T-helper 1 cell treated with Interleukin-12 subunit alpha and Interleukin-12 subunit beta and Interleukin-4 antibody, amounts not matched to agents 30 μg/mL and 1 μg/mL, for 36 hours (primary cell): Measurements from ENCODE around the gene GM2A.
"Not testable (repeated sequence)": the region's sequence is repeated elsewhere in the genome, so short reads cannot be mapped to it uniquely, and the experiment has no call there.

ENCODE experiments used
- H3K27ac Mint-ChIP-seq: one replicate; pipeline ENCODE4 v1.8.0; 2021; ENCODE audit warnings: mild to moderate bottlenecking, mixed read lengths
- H3K27me3 Mint-ChIP-seq: one replicate; pipeline ENCODE4 v1.8.0; 2021; ENCODE audit warnings: low read depth, mixed read lengths
- H3K36me3 Mint-ChIP-seq: one replicate; pipeline ENCODE4 v1.8.0; 2021; ENCODE audit warnings: low read depth, mixed read lengths
- H3K4me1 Mint-ChIP-seq: one replicate; pipeline ENCODE4 v1.8.0; 2021; ENCODE audit warnings: low read depth, mixed read lengths
- H3K4me3 Mint-ChIP-seq: one replicate; pipeline ENCODE4 v1.8.0; 2021; ENCODE audit warnings: mild to moderate bottlenecking, moderate library complexity, mixed read lengths
- H3K9me3 Mint-ChIP-seq: one replicate; pipeline ENCODE4 v1.8.0; 2021; ENCODE audit warnings: mixed read lengths

Gene GM2A

GRCh38 chr5:151251621-151252020, 1.4 kb upstream of the GM2A start:
- no peaks in the 10 kb centered on the region for H3K27me3 Mint-ChIP-seq
- H3K36me3 Mint-ChIP-seq, result peaks cover 2% of the 10 kb centered on the region
- no peaks in the 10 kb centered on the region for H3K9me3 Mint-ChIP-seq
- H3K27ac Mint-ChIP-seq, result peak overlapping the region; percentile 90
- H3K4me1 Mint-ChIP-seq, result peaks cover 30% of the 10 kb centered on the region
- H3K4me3 Mint-ChIP-seq, result peak overlapping the region; percentile 60

- H3K4me1 Mint-ChIP-seq, result peaks cover 30% of the 10 kb centered on the region
- no peaks in the 10 kb centered on the region for H3K9me3 Mint-ChIP-seq
- H3K4me3 Mint-ChIP-seq, result peak overlapping the region; percentile 88
- H3K36me3 Mint-ChIP-seq, result peaks cover 2% of the 10 kb centered on the region
- H3K27me3 Mint-ChIP-seq, result no peaks in the 10 kb centered on the region
- peak overlapping the region; percentile 90 for H3K27ac Mint-ChIP-seq
Measured at GRCh38 chr5:151253605-151253950, 593 bp downstream of the GM2A start.

- no peak overlapping the region for H3K27ac Mint-ChIP-seq
- H3K4me1 Mint-ChIP-seq, result peaks cover 32% of the 10 kb centered on the region
- peaks cover 2% of the 10 kb centered on the region for H3K36me3 Mint-ChIP-seq
- H3K27me3 Mint-ChIP-seq, result no peaks in the 10 kb centered on the region
- no peak overlapping the region for H3K4me3 Mint-ChIP-seq
- H3K9me3 Mint-ChIP-seq, result no peaks in the 10 kb centered on the region
Measured at GRCh38 chr5:151254556-151254955, 1.6 kb downstream of the GM2A start.

GRCh38 chr5:151254990-151255389, 2.0 kb downstream of the GM2A start:
- peaks cover 32% of the 10 kb centered on the region for H3K4me1 Mint-ChIP-seq
- not testable (repeated sequence) for H3K9me3 Mint-ChIP-seq, H3K27ac Mint-ChIP-seq, H3K4me3 Mint-ChIP-seq, H3K27me3 Mint-ChIP-seq, H3K36me3 Mint-ChIP-seq

GRCh38 chr5:151255621-151256286, 2.8 kb downstream of the GM2A start:
- peaks cover 28% of the 10 kb centered on the region for H3K4me1 Mint-ChIP-seq
- H3K27ac Mint-ChIP-seq, result no peak overlapping the region

GRCh38 chr5:151257731-151258181, 4.8 kb downstream of the GM2A start:
- Mint-ChIP-seq H3K36me3 (peaks cover 7% of the 10 kb centered on the region), H3K4me3 (no peak overlapping the region), H3K4me1 (peaks cover 19% of the 10 kb centered on the region), H3K9me3 (no peaks in the 10 kb centered on the region), H3K27me3 (no peaks in the 10 kb centered on the region), H3K27ac (no peak overlapping the region)

More at GRCh38 chr5:151255621-151256286, 2.8 kb downstream of the GM2A start:
- H3K36me3 Mint-ChIP-seq, result no peaks in the 10 kb centered on the region
- H3K27me3 Mint-ChIP-seq, result no peaks in the 10 kb centered on the region
- H3K4me3 Mint-ChIP-seq, result no peak overlapping the region
- H3K9me3 Mint-ChIP-seq, result no peaks in the 10 kb centered on the region

- Mint-ChIP-seq H3K9me3 (no peaks in the 10 kb centered on the region), H3K4me3 (no peak overlapping the region)
Measured at GRCh38 chr5:151258201-151258611, 5.2 kb downstream of the GM2A start.

GRCh38 chr5:151258816-151259215, 5.8 kb downstream of the GM2A start:
- Mint-ChIP-seq H3K27me3 (no peaks in the 10 kb centered on the region), H3K4me3 (no peak overlapping the region), H3K27ac (no peak overlapping the region), H3K4me1 (peaks cover 17% of the 10 kb centered on the region), H3K9me3 (no peaks in the 10 kb centered on the region), H3K36me3 (peaks cover 10% of the 10 kb centered on the region)

More at GRCh38 chr5:151258201-151258611, 5.2 kb downstream of the GM2A start:
- peaks cover 18% of the 10 kb centered on the region for H3K4me1 Mint-ChIP-seq
- H3K36me3 Mint-ChIP-seq, result peaks cover 7% of the 10 kb centered on the region
- no peaks in the 10 kb centered on the region for H3K27me3 Mint-ChIP-seq
- H3K27ac Mint-ChIP-seq, result no peak overlapping the region

GRCh38 chr5:151259931-151260330, 6.9 kb downstream of the GM2A start:
- no peak overlapping the region for H3K27ac Mint-ChIP-seq
- H3K4me1 Mint-ChIP-seq, result peaks cover 20% of the 10 kb centered on the region
- H3K9me3 Mint-ChIP-seq, result no peaks in the 10 kb centered on the region
- H3K4me3 Mint-ChIP-seq, result no peak overlapping the region
- H3K36me3 Mint-ChIP-seq, result peaks cover 20% of the 10 kb centered on the region
- no peaks in the 10 kb centered on the region for H3K27me3 Mint-ChIP-seq

- no peak overlapping the region for H3K27ac Mint-ChIP-seq
- H3K4me3 Mint-ChIP-seq, result no peak overlapping the region
- no peaks in the 10 kb centered on the region for H3K27me3 Mint-ChIP-seq
- peaks cover 31% of the 10 kb centered on the region for H3K36me3 Mint-ChIP-seq
- peaks cover 19% of the 10 kb centered on the region for H3K4me1 Mint-ChIP-seq
- no peaks in the 10 kb centered on the region for H3K9me3 Mint-ChIP-seq
Measured at GRCh38 chr5:151262532-151262931, 9.5 kb downstream of the GM2A start.

- Mint-ChIP-seq H3K36me3 (peaks cover 37% of the 10 kb centered on the region), H3K27ac (peak overlapping the region; percentile 83), H3K27me3 (no peaks in the 10 kb centered on the region), H3K4me3 (no peak overlapping the region), H3K9me3 (no peaks in the 10 kb centered on the region), H3K4me1 (peaks cover 16% of the 10 kb centered on the region)
Measured at GRCh38 chr5:151264113-151264512, 11.1 kb downstream of the GM2A start.

- Mint-ChIP-seq H3K27ac (no peak overlapping the region), H3K4me1 (peaks cover 16% of the 10 kb centered on the region), H3K9me3 (no peaks in the 10 kb centered on the region), H3K27me3 (no peaks in the 10 kb centered on the region), H3K4me3 (no peak overlapping the region), H3K36me3 (peaks cover 30% of the 10 kb centered on the region)
Measured at GRCh38 chr5:151267491-151268260, 14.7 kb downstream of the GM2A start.

- H3K36me3 Mint-ChIP-seq, result peaks cover 16% of the 10 kb centered on the region
- H3K4me3 Mint-ChIP-seq, result no peak overlapping the region
Measured at GRCh38 chr5:151270599-151270998, 17.6 kb downstream of the GM2A start.

GRCh38 chr5:151271336-151271735, 18.4 kb downstream of the GM2A start:
- H3K27me3 Mint-ChIP-seq, result peaks cover 4% of the 10 kb centered on the region
- no peak overlapping the region for H3K4me3 Mint-ChIP-seq
- H3K36me3 Mint-ChIP-seq, result peaks cover 16% of the 10 kb centered on the region
- no peak overlapping the region for H3K27ac Mint-ChIP-seq
- H3K4me1 Mint-ChIP-seq, result no peaks in the 10 kb centered on the region
- no peaks in the 10 kb centered on the region for H3K9me3 Mint-ChIP-seq

More at GRCh38 chr5:151270599-151270998, 17.6 kb downstream of the GM2A start:
- Mint-ChIP-seq H3K9me3 (no peaks in the 10 kb centered on the region), H3K27me3 (no peaks in the 10 kb centered on the region), H3K27ac (no peak overlapping the region), H3K4me1 (no peaks in the 10 kb centered on the region)

- no peaks in the 10 kb centered on the region for H3K9me3 Mint-ChIP-seq
- H3K4me1 Mint-ChIP-seq, result no peaks in the 10 kb centered on the region
Measured at GRCh38 chr5:151274666-151275065, 21.7 kb downstream of the GM2A start.

More at GRCh38 chr5:151274666-151275065, 21.7 kb downstream of the GM2A start:
- no peaks in the 10 kb centered on the region for H3K36me3 Mint-ChIP-seq
- H3K27me3 Mint-ChIP-seq, result peaks cover 5% of the 10 kb centered on the region
- no peak overlapping the region for H3K27ac Mint-ChIP-seq
- no peak overlapping the region for H3K4me3 Mint-ChIP-seq
